GM18520 (cell line): ENCODE measurements around the gene CHCHD3.

Experiments used
- ATAC-seq: cut with Tn5 transposase; IDR thresholded peaks from one replicate; pipeline ENCODE4 v1.9.1; 2021; ENCODE audit not compliant: unreplicated experiment

The CHCHD3 gene

GRCh38 chr7:133081599-133082389, at the start of gene CHCHD3:
Gene CHCHD3 (minus strand): TSS chr7:133082090. CDS start chr7:133081937, 153 bp downstream.
- ATAC-seq = peak; percentile 99

- ATAC-seq = no peak
These were observed 48.3 kb upstream of the CHCHD3 start for GRCh38 chr7:133130166-133130565.

DNA sequence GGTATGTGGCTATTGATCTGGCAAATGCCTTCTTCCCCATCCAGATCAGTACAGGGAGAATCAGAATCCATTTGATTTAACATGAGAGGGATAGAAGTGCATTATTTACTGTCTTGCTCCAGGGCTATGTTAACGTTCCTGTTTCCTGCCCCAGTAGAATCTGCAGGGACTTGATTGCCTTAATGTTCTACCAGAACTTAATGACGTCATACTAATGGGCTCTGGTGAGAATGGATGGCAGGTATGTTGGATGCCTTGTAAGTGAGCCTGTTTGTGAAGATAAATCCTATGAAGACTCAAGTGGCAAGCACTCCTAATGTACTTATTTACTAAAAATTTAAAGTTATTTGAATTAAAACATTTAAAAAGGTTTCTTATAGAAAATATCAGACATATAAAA, 44.5 kb upstream of the CHCHD3 start:
- no peak for ATAC-seq

DNA sequence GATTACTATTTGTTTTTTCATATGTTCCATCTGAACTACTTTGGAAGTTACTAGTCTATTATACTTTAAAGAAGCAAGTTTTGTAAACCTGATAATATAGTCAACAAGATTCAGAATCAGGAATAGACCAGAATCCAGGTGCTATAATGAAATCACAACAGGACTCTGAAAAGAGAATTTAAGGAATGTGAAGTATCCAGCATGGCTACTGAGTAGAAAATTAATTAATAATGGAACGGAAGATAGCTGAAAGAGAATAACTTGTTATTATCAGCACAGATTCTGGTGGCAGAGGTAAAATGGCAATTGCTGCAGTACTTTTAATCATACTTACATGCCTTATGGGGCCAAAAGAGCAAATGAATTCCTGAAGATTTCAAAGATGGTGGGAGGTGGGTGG, 43.1 kb upstream of the CHCHD3 start:
- ATAC-seq = no peak

GRCh38 chr7:133121175-133121844, 39.4 kb upstream of the CHCHD3 start:
- ATAC-seq = no peak

GRCh38 chr7:133119067-133119466, 37.2 kb upstream of the CHCHD3 start:
- ATAC-seq = no peak

- ATAC-seq = no peak
These were observed 36.4 kb upstream of the CHCHD3 start for GRCh38 chr7:133118261-133118660.

DNA sequence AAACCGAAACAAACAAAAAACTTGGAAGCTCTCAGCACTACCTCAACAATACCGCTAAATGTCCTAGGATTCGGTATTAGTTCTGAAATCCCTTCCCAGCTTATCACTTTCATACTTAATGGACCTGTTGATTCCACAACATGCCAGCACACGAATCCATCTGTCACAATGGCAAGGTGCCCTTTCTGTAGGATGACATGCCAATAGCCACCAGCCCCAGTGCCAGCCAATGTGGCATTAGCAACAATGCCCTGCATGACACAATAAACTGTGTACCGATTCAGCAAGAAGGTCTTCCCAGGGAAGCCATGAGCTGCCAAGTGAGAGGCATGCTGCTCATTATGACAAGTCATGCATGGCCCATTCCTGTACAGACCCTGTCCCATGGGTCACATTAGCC, 35.6 kb upstream of the CHCHD3 start:
- no peak for ATAC-seq

- ATAC-seq = no peak
These were observed 33.7 kb upstream of the CHCHD3 start for GRCh38 chr7:133115596-133115995.

DNA sequence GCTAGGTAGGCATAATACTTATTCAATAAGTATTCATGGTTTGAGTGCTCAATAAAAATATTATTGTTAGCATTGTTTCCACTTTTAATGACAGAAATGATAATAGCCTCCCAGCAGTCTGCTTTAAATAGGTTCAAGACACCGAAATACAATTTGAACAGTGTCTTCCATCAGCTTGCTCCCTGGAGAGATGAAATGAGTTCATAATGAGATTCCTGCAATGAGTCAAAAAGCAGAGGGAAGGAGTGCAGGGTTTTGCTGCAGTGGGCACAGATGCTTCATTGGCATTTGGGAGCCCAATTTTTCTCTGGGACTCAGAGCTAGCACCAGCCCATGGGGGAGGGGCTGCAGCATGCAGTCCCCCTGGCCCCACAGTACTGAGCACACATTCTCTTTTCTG, 32.6 kb upstream of the CHCHD3 start:
- no peak for ATAC-seq

GRCh38 chr7:133112976-133113375, 31.1 kb upstream of the CHCHD3 start:
- ATAC-seq = no peak

- ATAC-seq = no peak
These were observed 30.4 kb upstream of the CHCHD3 start for GRCh38 chr7:133112335-133112734.

GRCh38 chr7:133110312-133110711, 28.4 kb upstream of the CHCHD3 start:
- no peak for ATAC-seq

GRCh38 chr7:133109816-133110215, 27.9 kb upstream of the CHCHD3 start:
- ATAC-seq = no peak

- no peak for ATAC-seq
These were observed 26.1 kb upstream of the CHCHD3 start for GRCh38 chr7:133108023-133108422.

- no peak for ATAC-seq
These were observed 20.6 kb upstream of the CHCHD3 start for GRCh38 chr7:133102276-133103060.

- no peak for ATAC-seq
These were observed 17.9 kb upstream of the CHCHD3 start for GRCh38 chr7:133099633-133100286.

GRCh38 chr7:133095119-133095671, 13.3 kb upstream of the CHCHD3 start:
- ATAC-seq = no peak

DNA sequence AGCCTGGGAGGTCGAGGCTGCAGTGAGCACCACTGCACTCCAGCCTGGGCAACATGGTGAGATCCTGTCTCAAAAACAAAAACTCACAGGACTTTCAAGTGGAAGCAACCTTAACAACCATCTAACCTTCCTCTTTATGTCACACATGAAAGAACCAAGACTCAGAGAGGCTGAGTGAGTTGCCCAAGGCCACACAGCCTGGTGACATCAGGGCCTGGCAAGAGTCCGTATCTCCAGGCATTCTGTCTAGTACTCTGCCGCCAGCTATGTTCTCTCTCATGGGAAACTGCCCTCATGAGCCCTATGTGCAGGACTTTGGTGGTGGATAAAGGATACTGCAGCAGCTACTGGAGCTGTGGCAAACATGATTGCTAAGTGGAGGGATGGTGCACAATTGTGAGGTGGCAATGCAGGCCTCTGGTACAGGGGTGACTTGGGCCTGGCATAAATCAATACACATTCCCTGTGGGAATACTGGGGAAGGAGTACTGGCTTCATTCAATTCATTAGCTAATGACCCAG, 10.1 kb upstream of the CHCHD3 start:
- no peak for ATAC-seq

DNA sequence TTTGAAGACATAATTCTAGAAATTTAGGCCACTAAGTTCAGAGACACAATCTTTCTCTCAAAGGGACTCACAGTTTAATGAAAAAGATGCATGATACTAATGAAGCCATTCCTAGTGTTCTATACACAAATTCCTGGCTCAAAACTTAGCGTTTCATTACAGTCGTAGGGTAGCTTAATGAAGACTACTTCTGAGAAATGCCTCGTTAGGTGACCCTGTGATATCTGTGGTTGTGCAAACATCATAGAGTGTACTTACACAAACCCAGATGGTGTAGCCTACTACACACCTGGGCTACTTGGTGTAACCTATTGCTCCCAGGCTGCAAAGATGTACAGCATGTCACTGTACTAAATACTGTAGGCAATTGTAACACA, 488 bp upstream of the CHCHD3 start:
- ATAC-seq = no peak

GRCh38 chr7:133081119-133081598, 731 bp downstream of the CHCHD3 start:
- ATAC-seq = no peak
